Loucy (cell line): ENCODE results near the gene ING5.

Experiments used
- H2AFZ ChIP-seq: fragments of 200-600 bp; sonication (generic); 2 replicates; pipeline ENCODE4 v1.6.0; 2016; ENCODE audit warnings: antibody characterized with exemption, mild to moderate bottlenecking, low read length, moderate library complexity
- H3F3A ChIP-seq: fragments of 200-600 bp; 2 replicates; pipeline ENCODE4 v1.6.0; 2016; ENCODE audit warnings: antibody characterized with exemption, low read depth, mild to moderate bottlenecking
- H3K27me3 ChIP-seq: fragments of 200-600 bp; sonication (generic); 2 replicates; pipeline ENCODE4 v1.6.1; 2014; ENCODE audit warnings: low read length, mild to moderate bottlenecking; ENCODE audit not compliant: insufficient read depth, poor library complexity, severe bottlenecking
- H3K36me3 ChIP-seq: fragments of 200-600 bp; sonication (generic); 2 replicates; pipeline ENCODE4 v1.6.1; 2016; ENCODE audit warnings: low read length; ENCODE audit not compliant: insufficient read depth
- H3K4me1 ChIP-seq: fragments of 200-600 bp; sonication (generic); 2 replicates; pipeline ENCODE4 v1.5.1; 2014; ENCODE audit warnings: low read length, mild to moderate bottlenecking; ENCODE audit not compliant: insufficient read depth, poor library complexity, severe bottlenecking
- H3K4me2 ChIP-seq: fragments of 200-600 bp; sonication (generic); 2 replicates; pipeline ENCODE4 v1.6.0; 2014; ENCODE audit warnings: antibody characterized with exemption, low read length, low read depth, mild to moderate bottlenecking; ENCODE audit not compliant: poor library complexity, severe bottlenecking
- H3K4me3 ChIP-seq: fragments of 200-600 bp; sonication (generic); 2 replicates; pipeline ENCODE4 v1.5.1; 2014; ENCODE audit warnings: low read length, mild to moderate bottlenecking, mixed read lengths; ENCODE audit not compliant: poor library complexity, severe bottlenecking
- H3K79me2 ChIP-seq: fragments of 200-600 bp; sonication (generic); 2 replicates; pipeline ENCODE4 v1.6.1; 2014; ENCODE audit warnings: low read length; ENCODE audit not compliant: insufficient read depth
- H3K9ac ChIP-seq: fragments of 200-600 bp; sonication (generic); 2 replicates; pipeline ENCODE4 v1.6.0; 2014; ENCODE audit warnings: mild to moderate bottlenecking, low read depth, low read length, moderate library complexity; ENCODE audit not compliant: poor library complexity, severe bottlenecking
- H3K9me2 ChIP-seq: fragments of 200-600 bp; sonication (generic); replicated peaks from 2 replicates; pipeline ENCODE4 v1.6.1; 2016; ENCODE audit warnings: low read depth, low read length, mixed read lengths
- H3K9me3 ChIP-seq: fragments of 200-600 bp; sonication (generic); 2 replicates; pipeline ENCODE4 v1.6.1; 2014; ENCODE audit warnings: mild to moderate bottlenecking, antibody characterized with exemption, low read length, low read depth; ENCODE audit not compliant: insufficient read depth
- H4K20me1 ChIP-seq: fragments of 200-600 bp; sonication (generic); 2 replicates; pipeline ENCODE4 v1.6.0; 2014; ENCODE audit warnings: antibody characterized with exemption, low read length, mild to moderate bottlenecking; ENCODE audit not compliant: insufficient read depth, poor library complexity, severe bottlenecking
- CTCF ChIP-seq: fragments of 200-600 bp; sonication (generic); conservative IDR thresholded peaks from 2 replicates; pipeline ENCODE4 v1.5.1; 2014; ENCODE audit warnings: mild to moderate bottlenecking, antibody characterized with exemption, low read length
- EZH2phosphoT487 ChIP-seq: fragments of 200-600 bp; IDR thresholded peaks from 2 replicates; pipeline ENCODE4 v1.6.1; 2018; ENCODE audit warnings: antibody characterized with exemption, mild to moderate bottlenecking, moderate library complexity, borderline replicate concordance

The ING5 gene

GRCh38 chr2:241752689-241753276 is 50.9 kb downstream of the ING5 start:
- H3F3A ChIP-seq, result no peaks in the 10 kb centered on the region
- no peak overlapping the region for H3K4me3 ChIP-seq
- no peaks in the 10 kb centered on the region for H3K36me3 ChIP-seq
- H3K4me1 ChIP-seq, result no peaks in the 10 kb centered on the region
- no peaks in the 10 kb centered on the region for H3K9me3 ChIP-seq
- H3K9me2 ChIP-seq, result no peaks in the 10 kb centered on the region
- no peak overlapping the region for H2AFZ ChIP-seq
- H3K27me3 ChIP-seq, result no peaks in the 10 kb centered on the region
- H3K79me2 ChIP-seq, result no peaks in the 10 kb centered on the region
- TF ChIP-seq EZH2phosphoT487 (no peak), CTCF (no peak)
- H3K9ac ChIP-seq, result no peak overlapping the region
- H4K20me1 ChIP-seq, result no peaks in the 10 kb centered on the region
- H3K4me2 ChIP-seq, result no peak overlapping the region

GRCh38 chr2:241753493-241753892 is 51.7 kb downstream of the ING5 start:
- H3K4me2 ChIP-seq, result no peak overlapping the region
- no peaks in the 10 kb centered on the region for H3K9me2 ChIP-seq
- no peaks in the 10 kb centered on the region for H3K4me1 ChIP-seq
- no peaks in the 10 kb centered on the region for H3F3A ChIP-seq
- no peak overlapping the region for H3K4me3 ChIP-seq
- H3K9me3 ChIP-seq, result no peaks in the 10 kb centered on the region
- H4K20me1 ChIP-seq, result no peaks in the 10 kb centered on the region
- H3K27me3 ChIP-seq, result no peaks in the 10 kb centered on the region
- no peak overlapping the region for H3K9ac ChIP-seq
- H3K79me2 ChIP-seq, result no peaks in the 10 kb centered on the region
- H3K36me3 ChIP-seq, result no peaks in the 10 kb centered on the region
- no peak overlapping the region for H2AFZ ChIP-seq
- no peak for TF ChIP-seq EZH2phosphoT487
- TF ChIP-seq CTCF, result no peak

GRCh38 chr2:241754042-241754441 is 52.2 kb downstream of the ING5 start:
- no peak overlapping the region for H2AFZ ChIP-seq
- TF ChIP-seq EZH2phosphoT487 (no peak), CTCF (no peak)
- no peaks in the 10 kb centered on the region for H3K27me3 ChIP-seq
- no peak overlapping the region for H3K4me2 ChIP-seq
- no peaks in the 10 kb centered on the region for H3K9me3 ChIP-seq
- no peaks in the 10 kb centered on the region for H4K20me1 ChIP-seq
- no peaks in the 10 kb centered on the region for H3F3A ChIP-seq
- no peak overlapping the region for H3K4me3 ChIP-seq
- no peaks in the 10 kb centered on the region for H3K9me2 ChIP-seq
- no peaks in the 10 kb centered on the region for H3K36me3 ChIP-seq
- no peak overlapping the region for H3K9ac ChIP-seq
- H3K4me1 ChIP-seq, result no peaks in the 10 kb centered on the region
- H3K79me2 ChIP-seq, result no peaks in the 10 kb centered on the region
